Measurements from ENCODE around the gene BABAM2.

Gene BABAM2

DNA sequence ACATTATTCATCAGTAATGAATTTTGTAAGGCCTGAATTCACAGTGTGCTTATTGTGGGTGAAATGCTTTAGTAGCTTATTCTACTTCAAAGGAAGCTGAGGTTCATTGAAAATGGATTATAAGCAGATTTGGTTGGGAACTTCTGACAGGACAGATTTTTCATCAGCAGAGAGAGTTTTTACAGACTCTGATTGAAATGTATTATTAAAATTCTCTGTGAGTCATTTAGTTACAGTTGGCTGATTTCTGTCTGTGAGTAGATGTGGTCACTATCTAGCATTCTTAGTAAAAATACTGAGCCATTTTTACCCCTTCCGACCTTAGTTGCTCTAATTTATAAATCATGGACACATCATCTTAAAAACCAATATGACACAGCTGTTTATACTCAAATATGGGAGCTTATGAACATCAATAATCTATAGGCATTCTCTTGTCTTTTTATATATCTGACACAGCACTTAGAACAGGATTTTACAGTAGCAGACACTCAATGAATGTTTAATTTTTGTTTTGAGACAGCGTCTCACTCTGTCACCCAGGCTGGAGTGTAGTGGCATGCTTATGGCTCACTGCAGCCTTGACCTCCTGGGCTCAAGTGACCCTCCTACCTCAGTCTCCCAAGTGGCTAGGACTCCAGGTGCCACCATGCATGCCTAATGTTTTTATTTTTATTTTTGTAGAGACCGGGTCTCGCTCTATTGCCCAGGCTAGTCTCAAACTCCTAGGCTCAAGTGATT, 239.6 kb downstream of the BABAM2 start (continued):
- TF ChIP-seq ZNF660 (tag by site-specific recombination; IDR thresholded peaks at IDR 0.05), result no peak
- no peak for TF ChIP-seq SP2 (tag by site-specific recombination; IDR thresholded peaks at IDR 0.05)
- TF ChIP-seq ZNF26 (tag by site-specific recombination; IDR thresholded peaks at IDR 0.05), result no peak

GRCh38 chr2:28133778-28134177, 243.2 kb downstream of the BABAM2 start:
- CTCF ChIA-PET, result no interaction called here
- H3K4me1 ChIP-seq (ENCODE audit: control insufficient read depth, insufficient read depth, low read length), result peaks cover 10% of the 10 kb centered on the region
- no peaks in the 10 kb centered on the region for H3K9me3 ChIP-seq (ENCODE audit: control insufficient read depth, insufficient read depth, low read depth, low read length)
- no peak overlapping the region for H3K4me3 ChIP-seq (ENCODE audit: low read depth, low read length)
- H3K27ac ChIP-seq (ENCODE audit: extremely low read depth, low read depth, low read length), result no peak overlapping the region
- POLR2A ChIA-PET, result interaction anchor here (0.6 kb wide), 1 partner anchor 16 kb away, joined by 3 read pairs; no protein-coding TSS in a partner anchor
- H3K36me3 ChIP-seq (ENCODE audit: control insufficient read depth in 2 of 2, insufficient read depth in 1 of 2, low read length in 2 of 2), result no peaks in the 10 kb centered on the region
- no peak for TF ChIP-seq GLIS1 (tag by site-specific recombination; IDR thresholded peaks at IDR 0.05)
- TF ChIP-seq ZBTB17 (tag by site-specific recombination; IDR thresholded peaks at IDR 0.05), result no peak
- TF ChIP-seq, protein P1, sequence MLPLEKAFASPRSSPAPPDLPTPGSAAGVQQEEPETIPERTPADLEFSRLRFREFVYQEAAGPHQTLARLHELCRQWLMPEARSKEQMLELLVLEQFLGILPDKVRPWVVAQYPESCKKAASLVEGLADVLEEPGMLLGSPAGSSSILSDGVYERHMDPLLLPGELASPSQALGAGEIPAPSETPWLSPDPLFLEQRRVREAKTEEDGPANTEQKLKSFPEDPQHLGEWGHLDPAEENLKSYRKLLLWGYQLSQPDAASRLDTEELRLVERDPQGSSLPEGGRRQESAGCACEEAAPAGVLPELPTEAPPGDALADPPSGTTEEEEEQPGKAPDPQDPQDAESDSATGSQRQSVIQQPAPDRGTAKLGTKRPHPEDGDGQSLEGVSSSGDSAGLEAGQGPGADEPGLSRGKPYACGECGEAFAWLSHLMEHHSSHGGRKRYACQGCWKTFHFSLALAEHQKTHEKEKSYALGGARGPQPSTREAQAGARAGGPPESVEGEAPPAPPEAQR (tag by site-specific recombination; IDR thresholded peaks at IDR 0.05), result no peak
- no peak for TF ChIP-seq ZNF175 (tag by site-specific recombination; IDR thresholded peaks at IDR 0.05)
- TF ChIP-seq ZNF585B (tag by site-specific recombination; IDR thresholded peaks at IDR 0.05), result no peak
- no peak for TF ChIP-seq ZNF26 (tag by site-specific recombination; IDR thresholded peaks at IDR 0.05)
- TF ChIP-seq HOXA7 (CRISPR knock-in tag; IDR thresholded peaks at IDR 0.05; ENCODE audit: borderline replicate concordance), result no peak
- no peak for TF ChIP-seq ZNF23 (tag by site-specific recombination; IDR thresholded peaks at IDR 0.05; ENCODE audit: borderline replicate concordance)

- CTCF ChIA-PET, result no interaction called here
- POLR2A ChIA-PET, result interaction anchor here (0.6 kb wide), 1 partner anchor 15 kb away, joined by 3 read pairs; no protein-coding TSS in a partner anchor
- no peaks in the 10 kb centered on the region for H3K36me3 ChIP-seq (ENCODE audit: control insufficient read depth in 2 of 2, insufficient read depth in 1 of 2, low read length in 2 of 2)
- peaks cover 10% of the 10 kb centered on the region for H3K4me1 ChIP-seq (ENCODE audit: control insufficient read depth, insufficient read depth, low read length)
- H3K4me3 ChIP-seq (ENCODE audit: low read depth, low read length), result no peak overlapping the region
- TF ChIP-seq, protein P2, sequence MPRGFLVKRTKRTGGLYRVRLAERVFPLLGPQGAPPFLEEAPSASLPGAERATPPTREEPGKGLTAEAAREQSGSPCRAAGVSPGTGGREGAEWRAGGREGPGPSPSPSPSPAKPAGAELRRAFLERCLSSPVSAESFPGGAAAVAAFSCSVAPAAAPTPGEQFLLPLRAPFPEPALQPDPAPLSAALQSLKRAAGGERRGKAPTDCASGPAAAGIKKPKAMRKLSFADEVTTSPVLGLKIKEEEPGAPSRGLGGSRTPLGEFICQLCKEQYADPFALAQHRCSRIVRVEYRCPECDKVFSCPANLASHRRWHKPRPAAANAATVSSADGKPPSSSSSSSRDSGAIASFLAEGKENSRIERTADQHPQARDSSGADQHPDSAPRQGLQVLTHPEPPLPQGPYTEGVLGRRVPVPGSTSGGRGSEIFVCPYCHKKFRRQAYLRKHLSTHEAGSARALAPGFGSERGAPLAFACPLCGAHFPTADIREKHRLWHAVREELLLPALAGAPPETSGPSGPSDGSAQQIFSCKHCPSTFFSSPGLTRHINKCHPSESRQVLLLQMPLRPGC (tag by site-specific recombination; IDR thresholded peaks at IDR 0.05), result no peak
- TF ChIP-seq, protein P3, sequence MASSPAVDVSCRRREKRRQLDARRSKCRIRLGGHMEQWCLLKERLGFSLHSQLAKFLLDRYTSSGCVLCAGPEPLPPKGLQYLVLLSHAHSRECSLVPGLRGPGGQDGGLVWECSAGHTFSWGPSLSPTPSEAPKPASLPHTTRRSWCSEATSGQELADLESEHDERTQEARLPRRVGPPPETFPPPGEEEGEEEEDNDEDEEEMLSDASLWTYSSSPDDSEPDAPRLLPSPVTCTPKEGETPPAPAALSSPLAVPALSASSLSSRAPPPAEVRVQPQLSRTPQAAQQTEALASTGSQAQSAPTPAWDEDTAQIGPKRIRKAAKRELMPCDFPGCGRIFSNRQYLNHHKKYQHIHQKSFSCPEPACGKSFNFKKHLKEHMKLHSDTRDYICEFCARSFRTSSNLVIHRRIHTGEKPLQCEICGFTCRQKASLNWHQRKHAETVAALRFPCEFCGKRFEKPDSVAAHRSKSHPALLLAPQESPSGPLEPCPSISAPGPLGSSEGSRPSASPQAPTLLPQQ (tag by site-specific recombination; IDR thresholded peaks at IDR 0.05), result peak; percentile 41; the same call in 1 of the 2 replicates
- TF ChIP-seq, protein P4, sequence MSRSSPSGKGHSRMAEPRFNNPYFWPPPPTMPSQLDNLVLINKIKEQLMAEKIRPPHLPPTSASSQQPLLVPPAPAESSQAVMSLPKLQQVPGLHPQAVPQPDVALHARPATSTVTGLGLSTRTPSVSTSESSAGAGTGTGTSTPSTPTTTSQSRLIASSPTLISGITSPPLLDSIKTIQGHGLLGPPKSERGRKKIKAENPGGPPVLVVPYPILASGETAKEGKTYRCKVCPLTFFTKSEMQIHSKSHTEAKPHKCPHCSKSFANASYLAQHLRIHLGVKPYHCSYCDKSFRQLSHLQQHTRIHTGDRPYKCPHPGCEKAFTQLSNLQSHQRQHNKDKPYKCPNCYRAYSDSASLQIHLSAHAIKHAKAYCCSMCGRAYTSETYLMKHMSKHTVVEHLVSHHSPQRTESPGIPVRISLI (tag by site-specific recombination; IDR thresholded peaks at IDR 0.05), result 0 out of 2 replicates have a peak, but pooled peaks have one; percentile 41
- TF ChIP-seq, protein P5, sequence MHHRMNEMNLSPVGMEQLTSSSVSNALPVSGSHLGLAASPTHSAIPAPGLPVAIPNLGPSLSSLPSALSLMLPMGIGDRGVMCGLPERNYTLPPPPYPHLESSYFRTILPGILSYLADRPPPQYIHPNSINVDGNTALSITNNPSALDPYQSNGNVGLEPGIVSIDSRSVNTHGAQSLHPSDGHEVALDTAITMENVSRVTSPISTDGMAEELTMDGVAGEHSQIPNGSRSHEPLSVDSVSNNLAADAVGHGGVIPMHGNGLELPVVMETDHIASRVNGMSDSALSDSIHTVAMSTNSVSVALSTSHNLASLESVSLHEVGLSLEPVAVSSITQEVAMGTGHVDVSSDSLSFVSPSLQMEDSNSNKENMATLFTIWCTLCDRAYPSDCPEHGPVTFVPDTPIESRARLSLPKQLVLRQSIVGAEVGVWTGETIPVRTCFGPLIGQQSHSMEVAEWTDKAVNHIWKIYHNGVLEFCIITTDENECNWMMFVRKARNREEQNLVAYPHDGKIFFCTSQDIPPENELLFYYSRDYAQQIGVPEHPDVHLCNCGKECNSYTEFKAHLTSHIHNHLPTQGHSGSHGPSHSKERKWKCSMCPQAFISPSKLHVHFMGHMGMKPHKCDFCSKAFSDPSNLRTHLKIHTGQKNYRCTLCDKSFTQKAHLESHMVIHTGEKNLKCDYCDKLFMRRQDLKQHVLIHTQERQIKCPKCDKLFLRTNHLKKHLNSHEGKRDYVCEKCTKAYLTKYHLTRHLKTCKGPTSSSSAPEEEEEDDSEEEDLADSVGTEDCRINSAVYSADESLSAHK (tag by site-specific recombination; IDR thresholded peaks at IDR 0.05), result peak; percentile 78
- TF ChIP-seq ZNF544 (tag by site-specific recombination; IDR thresholded peaks at IDR 0.05), result no peak
- TF ChIP-seq SETDB1 (IDR thresholded peaks at IDR 0.05; ENCODE audit: insufficient read length, low read length), result no peak
- no peak for TF ChIP-seq EGR2 (tag by site-specific recombination; IDR thresholded peaks at IDR 0.05; ENCODE audit: low read depth)
- no peak overlapping the region for H3K27ac ChIP-seq (ENCODE audit: extremely low read depth, low read depth, low read length)
- no peaks in the 10 kb centered on the region for H3K9me3 ChIP-seq (ENCODE audit: control insufficient read depth, insufficient read depth, low read depth, low read length)
These were observed 243.8 kb downstream of the BABAM2 start for GRCh38 chr2:28134262-28134812.
